HCT116 (cell line): Measurements from ENCODE around the gene JDP2. TPM values are rescaled to one million over a fixed set of nuclear protein-coding genes. Genes with fewer than 3 reads are reported as not detected.

ENCODE experiments used
- ATAC-seq: fragments of 200-7000 bp; cut with Tn5 transposase; 2 replicates; pipeline ENCODE4 v1.9.1; 2020; ENCODE audit warnings: mild to moderate bottlenecking, moderate library complexity
- BruUV-seq: library from RNA; stranded (reverse); fragments of 400-500 nt; replicated peaks from 2 replicates; lab custom pipeline; 2021; lab: Mats Ljungman, UMichigan
- CTCF ChIA-PET: fragments of 300-600 bp; sonication (Branson Sonifier 250); formaldehyde crosslinking; loops from one replicate; lab custom pipeline; 2021; ENCODE audit warnings: antibody characterized with exemption; lab: Charles Lee
- POLR2A ChIA-PET: fragments of 300-600, 350-600 bp; sonication (Branson Sonifier 250); formaldehyde crosslinking; loops from one replicate; lab custom pipeline; 2021; ENCODE audit warnings: antibody characterized with exemption; lab: Charles Lee
- RAD21 ChIA-PET, 2 experiments: fragments of 300-600 bp; sonication (Branson Sonifier 250); formaldehyde crosslinking; loops; one replicate each; lab custom pipeline; 2023; ENCODE audit warnings: low total read pairs in 2 of 2; ENCODE audit not compliant: uncharacterized antibody in 2 of 2, unreplicated experiment in 2 of 2, low non-redundant PET in 1 of 2; lab: Charles Lee
- DNase-seq: peaks from one replicate; pipeline ENCODE4 v3.0.0-alpha.2; 2010; ENCODE audit warnings: low read depth, low spot score
- H2AFZ ChIP-seq: fragments of 200-600 bp; shearing (Covaris generic), sonication (generic); 2 replicates; pipeline ENCODE4 v1.6.1; 2017; ENCODE audit warnings: low read depth, mixed run types, mixed read lengths, antibody characterized with exemption, low read length; ENCODE audit not compliant: poor library complexity, severe bottlenecking
- H3K27ac ChIP-seq: 2 replicates; pipeline ENCODE4 v1.5.1; 2012; ENCODE audit warnings: low read depth, low read length
- H3K27me3 ChIP-seq: fragments of 200-600 bp; sonication (generic); 2 replicates; pipeline ENCODE4 v1.6.1; 2016; ENCODE audit warnings: mixed run types, low read length, mixed read lengths; ENCODE audit not compliant: insufficient read depth
- H3K36me3 ChIP-seq, 2 experiments: fragments of 200-500 bp in 1 of 2; fragments of 200-600 bp in 1 of 2; sonication (Bioruptor generic) in 1 of 2; sonication (generic) in 1 of 2; 2 replicates each; pipeline versions ENCODE4 v1.5.1 to v1.6.1; 2014 to 2016; ENCODE audit warnings: low read length in 2 of 2, inconsistent platforms in 1 of 2, mixed read lengths in 1 of 2, mixed run types in 1 of 2; ENCODE audit not compliant: insufficient read depth in 2 of 2, control insufficient read depth in 1 of 2
- H3K4me1 ChIP-seq, 2 experiments: fragments of 200-600 bp in 1 of 2; sonication (generic) in 1 of 2; 2 replicates each; pipeline versions ENCODE4 v1.5.1 to v1.6.1; 2012 to 2017; ENCODE audit warnings: low read length in 2 of 2, inconsistent platforms in 1 of 2, mild to moderate bottlenecking in 1 of 2, mixed read lengths in 1 of 2, mixed run types in 1 of 2, moderate library complexity in 1 of 2; ENCODE audit not compliant: insufficient read depth in 2 of 2, control insufficient read depth in 1 of 2
- H3K4me2 ChIP-seq: fragments of 200-600 bp; sonication (generic); 2 replicates; pipeline ENCODE4 v1.6.1; 2017; ENCODE audit warnings: mixed run types, low read length, mixed read lengths
- H3K4me3 ChIP-seq, 2 experiments: fragments of 200-600 bp in 1 of 2; sonication (generic) in 1 of 2; replicated peaks in 1 of 2; 2 replicates each; pipeline ENCODE4 v1.5.1; 2011 to 2016; ENCODE audit warnings: low read length in 2 of 2, control low read depth in 1 of 2, low read depth in 1 of 2, mild to moderate bottlenecking in 1 of 2, mixed read lengths in 1 of 2, mixed run types in 1 of 2
- H3K79me2 ChIP-seq: fragments of 200-600 bp; sonication (generic); 2 replicates; pipeline ENCODE4 v1.6.1; 2017; ENCODE audit warnings: mild to moderate bottlenecking, mixed run types, low read length, moderate library complexity, mixed read lengths; ENCODE audit not compliant: insufficient read depth
- H3K9ac ChIP-seq: fragments of 200-600 bp; sonication (generic); 2 replicates; pipeline ENCODE4 v1.6.1; 2016; ENCODE audit warnings: low read length, mixed read lengths
- H3K9me2 ChIP-seq: fragments of 200-600 bp; sonication (generic), shearing (Covaris generic); 2 replicates; pipeline ENCODE4 v1.6.1; 2017; ENCODE audit warnings: mixed run types, mild to moderate bottlenecking, moderate library complexity; ENCODE audit not compliant: insufficient read depth
- H3K9me3 ChIP-seq, 2 experiments: fragments of 200-500 bp in 1 of 2; fragments of 200-600 bp in 1 of 2; sonication (Bioruptor generic) in 1 of 2; sonication (generic) in 1 of 2; 2 replicates each; pipeline ENCODE4 v1.6.1; 2014 to 2017; ENCODE audit warnings: low read length in 2 of 2, mixed read lengths in 2 of 2, inconsistent platforms in 1 of 2, low read depth in 1 of 2, mild to moderate bottlenecking in 1 of 2, mixed run types in 1 of 2, moderate library complexity in 1 of 2; ENCODE audit not compliant: control insufficient read depth in 1 of 2, insufficient read depth in 1 of 2
- H4K20me1 ChIP-seq: fragments of 200-600 bp; sonication (generic), shearing (Covaris generic); 2 replicates; pipeline ENCODE4 v1.6.1; 2017; ENCODE audit warnings: mixed run types, mild to moderate bottlenecking, moderate library complexity; ENCODE audit not compliant: insufficient read depth
- CBX3 ChIP-seq: IDR thresholded peaks from 2 replicates; pipeline ENCODE4 v1.6.1; 2012; ENCODE audit warnings: low read depth
- CEBPB ChIP-seq: IDR thresholded peaks from 2 replicates; pipeline ENCODE4 v1.6.1; 2012; ENCODE audit warnings: low read depth
- EGR1 ChIP-seq: IDR thresholded peaks from 2 replicates; pipeline ENCODE4 v1.6.1; 2012; ENCODE audit warnings: low read depth
- ELF1 ChIP-seq: IDR thresholded peaks from 2 replicates; pipeline ENCODE4 v1.6.1; 2012; ENCODE audit warnings: low read depth, borderline replicate concordance
- EZH2phosphoT487 ChIP-seq: fragments of 200-600 bp; IDR thresholded peaks from 2 replicates; pipeline ENCODE4 v1.6.1; 2018; ENCODE audit warnings: antibody characterized with exemption, borderline replicate concordance
- FOSL1 ChIP-seq: IDR thresholded peaks from 2 replicates; pipeline ENCODE4 v1.6.1; 2012; ENCODE audit warnings: low read depth
- JUND ChIP-seq: IDR thresholded peaks from 2 replicates; pipeline ENCODE4 v1.6.1; 2012
- POLR2A ChIP-seq: IDR thresholded peaks from 2 replicates; pipeline ENCODE4 v1.7.0; 2011; ENCODE audit warnings: borderline replicate concordance; ENCODE audit not compliant: insufficient read depth, insufficient read length; ENCODE audit errors: extremely low read depth
- POLR2AphosphoS5 ChIP-seq: IDR thresholded peaks from 2 replicates; pipeline ENCODE4 v1.6.1; 2011; ENCODE audit warnings: mild to moderate bottlenecking, low read depth, low read length, moderate library complexity
- SIN3A ChIP-seq: IDR thresholded peaks from 2 replicates; pipeline ENCODE4 v1.6.1; 2012; ENCODE audit warnings: low read depth
- SP1 ChIP-seq: IDR thresholded peaks from 2 replicates; pipeline ENCODE4 v1.6.1; 2012; ENCODE audit warnings: low read depth
- SRF ChIP-seq: IDR thresholded peaks from 2 replicates; pipeline ENCODE4 v1.6.1; 2012; ENCODE audit warnings: low read depth
- TCF7L2 ChIP-seq: IDR thresholded peaks from 2 replicates; pipeline ENCODE4 v1.7.0; 2011; ENCODE audit warnings: borderline replicate concordance, inconsistent platforms; ENCODE audit not compliant: insufficient read depth, insufficient read length; ENCODE audit errors: extremely low read depth
- YY1 ChIP-seq: IDR thresholded peaks from 2 replicates; pipeline ENCODE4 v1.6.1; 2011; ENCODE audit warnings: low read length, low read depth, moderate library complexity, mild to moderate bottlenecking; ENCODE audit not compliant: insufficient replicate concordance; ENCODE audit errors: extremely low read depth
- ZFX ChIP-seq: fragments of 450-650 bp; IDR thresholded peaks from 2 replicates; pipeline ENCODE4 v1.6.1; 2017
- ZNF274 ChIP-seq: fragments of 200-500 bp; sonication (Bioruptor generic); IDR thresholded peaks from 2 replicates; pipeline ENCODE4 v1.6.1; 2014; ENCODE audit warnings: mild to moderate bottlenecking, low read depth, low read length, inconsistent platforms
- intact Hi-C: fragments of 100-400 bp; cut with micrococcal nuclease; formaldehyde crosslinking; loops from 2 replicates; pipeline ENCODE4 v1.10.0; 2022
- total RNA-seq: library from RNA; stranded (reverse); gene quantifications from one replicate; pipeline ENCODE4 v1.2.1, GENCODE V29; 2021; ENCODE audit not compliant: unreplicated experiment
- TF ChIP-seq, protein P1 (sequence below), 3 experiments: fragments of 200-600 bp in 1 of 3; sonication (generic) in 1 of 3; IDR thresholded peaks in 2 of 3; conservative IDR thresholded peaks in 1 of 3; 2 replicates each; pipeline ENCODE4 v1.5.1; 2012 to 2017; ENCODE audit warnings: low read depth in 2 of 3, low read length in 2 of 3, antibody characterized with exemption in 1 of 3, borderline replicate concordance in 1 of 3, control low read depth in 1 of 3, mild to moderate bottlenecking in 1 of 3, mixed read lengths in 1 of 3, mixed run types in 1 of 3, moderate library complexity in 1 of 3; ENCODE audit not compliant: insufficient read depth in 1 of 3
- TF ChIP-seq, protein P2 (sequence below): IDR thresholded peaks from 2 replicates; pipeline ENCODE4 v1.6.1; 2012
- TF ChIP-seq, protein P3 (sequence below): IDR thresholded peaks from 2 replicates; pipeline ENCODE4 v1.6.1; 2012; ENCODE audit warnings: low read depth
- TF ChIP-seq, protein P4 (sequence below): IDR thresholded peaks from 2 replicates; pipeline ENCODE4 v1.6.1; 2011; ENCODE audit warnings: mild to moderate bottlenecking, low read length, moderate library complexity; ENCODE audit not compliant: insufficient replicate concordance; ENCODE audit errors: extremely low read depth

Gene JDP2
- total RNA-seq, 1 experiment from 2014 or later = 25.4 TPM

DNA sequence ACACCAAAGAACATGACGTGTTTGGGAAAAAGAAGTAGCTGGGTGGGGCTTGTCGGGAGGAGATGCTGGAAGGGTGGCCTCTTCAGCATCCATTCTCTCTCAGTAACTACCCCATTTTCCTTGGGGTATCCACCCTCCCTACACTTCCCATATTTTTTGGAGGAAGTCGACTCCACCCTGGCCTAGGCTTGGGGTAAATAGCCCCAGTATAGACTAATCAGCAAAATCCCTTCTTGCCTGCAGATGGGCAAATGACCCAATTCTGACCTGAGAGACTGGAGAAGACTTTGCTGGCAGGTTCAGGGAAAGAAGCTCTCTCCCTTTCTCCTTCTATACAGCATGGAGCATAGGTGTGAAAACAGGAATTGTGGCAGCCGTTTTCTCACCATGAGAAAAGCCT lies 28.5 kb upstream of the JDP2 start:
- no peak overlapping the region for H3K4me2 ChIP-seq
- RAD21 ChIA-PET = no interaction called here
- ATAC-seq (no peak), DNase-seq (no peak)
- CTCF ChIA-PET = no interaction called here
- no peaks in the 10 kb centered on the region for H4K20me1 ChIP-seq
- no peaks in the 10 kb centered on the region for H3K36me3 ChIP-seq
- H2AFZ ChIP-seq = no peak overlapping the region
- intact Hi-C loops = no loop called here
- no peak overlapping the region for H3K9ac ChIP-seq
- H3K27ac ChIP-seq = no peak overlapping the region
- H3K9me2 ChIP-seq = no peaks in the 10 kb centered on the region
- TF ChIP-seq EZH2phosphoT487 = no peak
- TF ChIP-seq, protein P1, sequence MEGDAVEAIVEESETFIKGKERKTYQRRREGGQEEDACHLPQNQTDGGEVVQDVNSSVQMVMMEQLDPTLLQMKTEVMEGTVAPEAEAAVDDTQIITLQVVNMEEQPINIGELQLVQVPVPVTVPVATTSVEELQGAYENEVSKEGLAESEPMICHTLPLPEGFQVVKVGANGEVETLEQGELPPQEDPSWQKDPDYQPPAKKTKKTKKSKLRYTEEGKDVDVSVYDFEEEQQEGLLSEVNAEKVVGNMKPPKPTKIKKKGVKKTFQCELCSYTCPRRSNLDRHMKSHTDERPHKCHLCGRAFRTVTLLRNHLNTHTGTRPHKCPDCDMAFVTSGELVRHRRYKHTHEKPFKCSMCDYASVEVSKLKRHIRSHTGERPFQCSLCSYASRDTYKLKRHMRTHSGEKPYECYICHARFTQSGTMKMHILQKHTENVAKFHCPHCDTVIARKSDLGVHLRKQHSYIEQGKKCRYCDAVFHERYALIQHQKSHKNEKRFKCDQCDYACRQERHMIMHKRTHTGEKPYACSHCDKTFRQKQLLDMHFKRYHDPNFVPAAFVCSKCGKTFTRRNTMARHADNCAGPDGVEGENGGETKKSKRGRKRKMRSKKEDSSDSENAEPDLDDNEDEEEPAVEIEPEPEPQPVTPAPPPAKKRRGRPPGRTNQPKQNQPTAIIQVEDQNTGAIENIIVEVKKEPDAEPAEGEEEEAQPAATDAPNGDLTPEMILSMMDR (IDR thresholded peaks at IDR 0.05 in 2 of 3, conservative IDR thresholded peaks at IDR 0.05 in 1 of 3; ENCODE audit: borderline replicate concordance in 1 of 3, insufficient read depth in 1 of 3, low read depth in 2 of 3, low read length in 2 of 3) = no peak
- TF ChIP-seq, protein P2, sequence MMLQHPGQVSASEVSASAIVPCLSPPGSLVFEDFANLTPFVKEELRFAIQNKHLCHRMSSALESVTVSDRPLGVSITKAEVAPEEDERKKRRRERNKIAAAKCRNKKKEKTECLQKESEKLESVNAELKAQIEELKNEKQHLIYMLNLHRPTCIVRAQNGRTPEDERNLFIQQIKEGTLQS = no peak
- TF ChIP-seq CEBPB = no peak
- no peak for TF ChIP-seq SP1
- no peak for TF ChIP-seq JUND
- TF ChIP-seq POLR2AphosphoS5 = no peak
- TF ChIP-seq, protein P3, sequence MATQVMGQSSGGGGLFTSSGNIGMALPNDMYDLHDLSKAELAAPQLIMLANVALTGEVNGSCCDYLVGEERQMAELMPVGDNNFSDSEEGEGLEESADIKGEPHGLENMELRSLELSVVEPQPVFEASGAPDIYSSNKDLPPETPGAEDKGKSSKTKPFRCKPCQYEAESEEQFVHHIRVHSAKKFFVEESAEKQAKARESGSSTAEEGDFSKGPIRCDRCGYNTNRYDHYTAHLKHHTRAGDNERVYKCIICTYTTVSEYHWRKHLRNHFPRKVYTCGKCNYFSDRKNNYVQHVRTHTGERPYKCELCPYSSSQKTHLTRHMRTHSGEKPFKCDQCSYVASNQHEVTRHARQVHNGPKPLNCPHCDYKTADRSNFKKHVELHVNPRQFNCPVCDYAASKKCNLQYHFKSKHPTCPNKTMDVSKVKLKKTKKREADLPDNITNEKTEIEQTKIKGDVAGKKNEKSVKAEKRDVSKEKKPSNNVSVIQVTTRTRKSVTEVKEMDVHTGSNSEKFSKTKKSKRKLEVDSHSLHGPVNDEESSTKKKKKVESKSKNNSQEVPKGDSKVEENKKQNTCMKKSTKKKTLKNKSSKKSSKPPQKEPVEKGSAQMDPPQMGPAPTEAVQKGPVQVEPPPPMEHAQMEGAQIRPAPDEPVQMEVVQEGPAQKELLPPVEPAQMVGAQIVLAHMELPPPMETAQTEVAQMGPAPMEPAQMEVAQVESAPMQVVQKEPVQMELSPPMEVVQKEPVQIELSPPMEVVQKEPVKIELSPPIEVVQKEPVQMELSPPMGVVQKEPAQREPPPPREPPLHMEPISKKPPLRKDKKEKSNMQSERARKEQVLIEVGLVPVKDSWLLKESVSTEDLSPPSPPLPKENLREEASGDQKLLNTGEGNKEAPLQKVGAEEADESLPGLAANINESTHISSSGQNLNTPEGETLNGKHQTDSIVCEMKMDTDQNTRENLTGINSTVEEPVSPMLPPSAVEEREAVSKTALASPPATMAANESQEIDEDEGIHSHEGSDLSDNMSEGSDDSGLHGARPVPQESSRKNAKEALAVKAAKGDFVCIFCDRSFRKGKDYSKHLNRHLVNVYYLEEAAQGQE = no peak
- TF ChIP-seq ELF1 = no peak
- TF ChIP-seq YY1 = no peak
- no peak for TF ChIP-seq TCF7L2
- TF ChIP-seq, protein P4, sequence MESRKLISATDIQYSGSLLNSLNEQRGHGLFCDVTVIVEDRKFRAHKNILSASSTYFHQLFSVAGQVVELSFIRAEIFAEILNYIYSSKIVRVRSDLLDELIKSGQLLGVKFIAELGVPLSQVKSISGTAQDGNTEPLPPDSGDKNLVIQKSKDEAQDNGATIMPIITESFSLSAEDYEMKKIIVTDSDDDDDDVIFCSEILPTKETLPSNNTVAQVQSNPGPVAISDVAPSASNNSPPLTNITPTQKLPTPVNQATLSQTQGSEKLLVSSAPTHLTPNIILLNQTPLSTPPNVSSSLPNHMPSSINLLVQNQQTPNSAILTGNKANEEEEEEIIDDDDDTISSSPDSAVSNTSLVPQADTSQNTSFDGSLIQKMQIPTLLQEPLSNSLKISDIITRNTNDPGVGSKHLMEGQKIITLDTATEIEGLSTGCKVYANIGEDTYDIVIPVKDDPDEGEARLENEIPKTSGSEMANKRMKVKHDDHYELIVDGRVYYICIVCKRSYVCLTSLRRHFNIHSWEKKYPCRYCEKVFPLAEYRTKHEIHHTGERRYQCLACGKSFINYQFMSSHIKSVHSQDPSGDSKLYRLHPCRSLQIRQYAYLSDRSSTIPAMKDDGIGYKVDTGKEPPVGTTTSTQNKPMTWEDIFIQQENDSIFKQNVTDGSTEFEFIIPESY = no peak
- TF ChIP-seq EGR1 = no peak
- no peak for TF ChIP-seq ZFX
- no peak for TF ChIP-seq ZNF274
- no peak for TF ChIP-seq POLR2A
- TF ChIP-seq CBX3 = no peak
- TF ChIP-seq SRF = no peak
- TF ChIP-seq SIN3A = no peak
- no peak for TF ChIP-seq FOSL1
- TF ChIP-seq, all 23 proteins: peak for 0
- Histone ChIP-seq H3K4me1 (peaks cover 6 to 7% of the 10 kb centered on the region in 2 experiments; a peak in 2 of 4 replicates), H3K4me3 (no peak overlapping the region), H3K27me3 (0 out of 2 replicates have a peak, but pooled peaks cover 5% of the 10 kb centered on the region), H3K9me3 (no peaks in the 10 kb centered on the region; a peak in 1 of 4 replicates), H3K79me2 (no peaks in the 10 kb centered on the region)
- POLR2A ChIA-PET = no interaction called here
- no TSS peak for BruUV-seq
